NCI-H460 (cell line): ENCODE results near the gene OGT. TPM values are rescaled to one million over a fixed set of nuclear protein-coding genes. Genes with fewer than 3 reads are reported as not detected.
"Not testable (repeated sequence)": the region's sequence is repeated elsewhere in the genome, so short reads cannot be mapped to it uniquely, and the experiment has no call there.

Experiments
- DNase-seq: peaks from one replicate; pipeline ENCODE4 v3.0.0-alpha.2; 2016; ENCODE audit warnings: low read depth; ENCODE audit errors: extremely low read depth
- total RNA-seq: library from RNA; depleted of rRNA; stranded (reverse); fragments of >200 nt; shearing (Covaris generic); gene quantifications from 2 replicates; pipeline ENCODE4 v1.2.3, GENCODE V29; 2014

The OGT gene
- total RNA-seq, 1 experiment from 2014 or later, result 379 TPM

GRCh38 chrX:71537743-71538142 lies 4.8 kb downstream of the OGT start:
- DNase-seq, result no peak

- no peak for DNase-seq
Measured at GRCh38 chrX:71540801-71541200, 7.9 kb downstream of the OGT start.

- no peak for DNase-seq
Measured at GRCh38 chrX:71541210-71542022, 8.5 kb downstream of the OGT start.

GRCh38 chrX:71542411-71542810 lies 9.5 kb downstream of the OGT start:
- DNase-seq, result no peak

GRCh38 chrX:71542825-71543224 lies 9.9 kb downstream of the OGT start:
- DNase-seq, result no peak

GRCh38 chrX:71543316-71543715 lies 10.4 kb downstream of the OGT start:
- DNase-seq, result no peak

- DNase-seq, result no peak
Measured at GRCh38 chrX:71545364-71545763, 12.5 kb downstream of the OGT start.

GRCh38 chrX:71546879-71547278 lies 14.0 kb downstream of the OGT start:
- DNase-seq, result no peak

- DNase-seq, result no peak
Measured at GRCh38 chrX:71547339-71547738, 14.4 kb downstream of the OGT start.

GRCh38 chrX:71549986-71550385 lies 17.1 kb downstream of the OGT start:
- DNase-seq, result no peak

GRCh38 chrX:71550578-71550977 lies 17.7 kb downstream of the OGT start:
- no peak for DNase-seq

GRCh38 chrX:71556036-71556435 lies 23.1 kb downstream of the OGT start:
- no peak for DNase-seq

GRCh38 chrX:71558920-71559319 lies 26.0 kb downstream of the OGT start:
- no peak for DNase-seq

GRCh38 chrX:71559773-71560172 lies 26.9 kb downstream of the OGT start:
- DNase-seq, result not testable (repeated sequence)

- no peak for DNase-seq
Measured at GRCh38 chrX:71563921-71564320, 31.0 kb downstream of the OGT start.

GRCh38 chrX:71565474-71566041 lies 32.7 kb downstream of the OGT start:
- DNase-seq, result no peak

- DNase-seq, result not testable (repeated sequence)
Measured at GRCh38 chrX:71571390-71571789, 38.5 kb downstream of the OGT start.

GRCh38 chrX:71573590-71573989 lies 40.7 kb downstream of the OGT start:
- DNase-seq, result no peak

GRCh38 chrX:71577682-71578081 lies 44.8 kb downstream of the OGT start:
- DNase-seq, result no peak

GRCh38 chrX:71578253-71579135 lies 45.6 kb downstream of the OGT start, which contains the start of gene GCNA:
GCNA (plus strand) TSS chrX:71578437; CDS start chrX:71580822, 2,385 bp downstream.
- no peak for DNase-seq
